Glomerular endothelial cell (primary cell): ENCODE results near the gene BACE2. TPM values are rescaled to one million over a fixed set of nuclear protein-coding genes. Genes with fewer than 3 reads are reported as not detected.
"Not testable (repeated sequence)": the region's sequence is repeated elsewhere in the genome, so short reads cannot be mapped to it uniquely, and the experiment has no call there.

Source experiments
- DNase-seq: peaks from one replicate; pipeline ENCODE4 v3.0.0-alpha.2; 2011; ENCODE audit warnings: low read depth, low spot score; ENCODE audit errors: extremely low read depth
- total RNA-seq: library from RNA; depleted of rRNA; stranded (reverse); fragments of >200 nt; gene quantifications from 2 replicates; pipeline ENCODE4 v1.2.3, GENCODE V29; 2015

The BACE2 gene
- total RNA-seq, 1 donor from 2014 or later, result 408 TPM

DNA sequence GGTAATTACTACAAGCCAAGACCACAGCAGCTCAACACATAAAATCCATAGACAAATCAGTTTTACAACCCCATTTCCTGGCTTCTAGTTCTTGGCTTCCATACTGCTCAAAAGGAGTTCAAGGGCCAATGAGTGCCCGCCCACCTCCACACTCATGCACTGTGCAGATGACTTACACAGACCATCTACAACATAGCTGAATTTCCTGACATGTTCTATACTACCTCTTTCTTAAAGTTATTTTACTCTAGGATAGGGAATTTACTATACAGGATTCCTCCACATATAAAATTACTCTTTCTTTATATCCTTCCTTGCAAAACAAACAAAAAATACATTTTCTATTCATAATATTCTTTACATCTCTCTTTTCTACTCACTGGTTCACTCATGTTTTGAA is 14.6 kb downstream of the BACE2 start:
- no peak for DNase-seq

DNA sequence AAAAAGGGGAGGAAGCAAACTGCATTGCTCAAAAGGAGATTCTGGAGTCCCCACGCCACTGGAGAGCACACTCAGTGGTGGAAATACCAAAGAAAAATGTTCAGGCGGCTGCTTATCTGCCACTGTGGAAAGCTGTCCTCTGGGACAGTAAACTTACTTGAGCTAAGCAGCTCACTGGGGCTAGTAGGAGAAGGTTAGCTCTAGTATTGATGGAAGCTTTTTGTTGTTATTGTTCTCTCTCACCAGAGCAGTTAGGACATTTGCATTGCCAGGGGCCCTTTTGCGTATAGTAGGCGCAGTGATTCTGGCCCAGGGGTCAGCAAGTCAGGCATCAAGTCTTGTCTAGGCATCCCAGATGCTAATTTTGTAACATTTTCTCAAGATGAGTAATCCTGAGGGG is 15.6 kb downstream of the BACE2 start:
- no peak for DNase-seq

DNA sequence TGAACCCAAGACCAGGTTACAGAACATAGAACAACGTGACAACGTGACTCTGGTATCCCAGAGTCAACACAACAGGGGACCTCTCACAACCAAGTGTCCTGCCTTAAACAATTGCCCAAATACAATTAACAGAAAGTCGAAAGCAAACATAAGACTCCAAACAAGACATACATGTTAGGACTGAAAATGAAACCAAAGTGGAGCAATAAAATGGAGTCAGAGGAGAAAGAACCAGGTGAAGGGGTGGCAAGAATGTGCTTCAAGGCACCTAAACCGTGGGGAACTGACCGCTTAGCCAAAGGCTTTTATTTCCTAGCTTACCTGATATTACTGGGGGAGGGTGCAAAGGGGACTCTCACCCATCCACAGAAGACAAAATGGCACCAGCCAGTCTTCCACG is 17.8 kb downstream of the BACE2 start:
- DNase-seq, result no peak

DNA sequence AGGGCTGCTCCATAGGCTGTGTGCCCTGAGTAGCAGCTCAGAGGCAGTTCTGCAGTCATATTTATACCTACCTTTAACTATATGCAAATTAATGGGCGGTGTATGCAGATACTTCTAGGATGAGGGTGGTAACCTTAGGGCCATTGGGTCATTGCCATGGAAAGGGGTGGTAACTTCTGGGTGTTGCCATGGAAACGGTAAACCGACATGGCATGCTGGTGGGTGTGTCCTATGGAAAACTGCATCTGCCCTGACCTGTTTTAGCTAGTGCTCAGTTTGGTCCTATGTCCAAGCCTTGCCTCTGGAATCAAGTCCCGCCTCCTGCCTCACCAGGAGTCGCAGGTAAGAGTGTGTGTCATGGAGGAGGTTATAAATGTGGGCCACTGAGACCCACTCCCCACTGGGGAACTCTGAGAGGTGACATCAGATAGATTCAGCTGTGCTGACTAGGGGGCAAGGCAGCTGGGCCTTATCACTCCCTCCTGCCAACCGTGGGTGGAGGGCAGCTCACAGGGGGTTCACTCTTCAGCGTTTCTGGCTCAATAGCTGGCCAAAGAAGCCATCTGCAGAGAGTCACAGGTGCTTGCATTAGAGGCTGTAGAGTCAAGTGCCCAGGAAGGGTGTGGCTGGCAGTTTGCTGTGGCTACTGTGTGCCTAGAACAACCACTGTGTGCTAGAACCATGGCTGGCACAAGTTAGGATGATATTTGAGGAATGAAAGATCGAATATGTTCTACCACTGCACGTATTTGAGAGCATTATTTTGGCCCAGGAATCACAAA is 19.0 kb downstream of the BACE2 start:
- no peak for DNase-seq

DNA sequence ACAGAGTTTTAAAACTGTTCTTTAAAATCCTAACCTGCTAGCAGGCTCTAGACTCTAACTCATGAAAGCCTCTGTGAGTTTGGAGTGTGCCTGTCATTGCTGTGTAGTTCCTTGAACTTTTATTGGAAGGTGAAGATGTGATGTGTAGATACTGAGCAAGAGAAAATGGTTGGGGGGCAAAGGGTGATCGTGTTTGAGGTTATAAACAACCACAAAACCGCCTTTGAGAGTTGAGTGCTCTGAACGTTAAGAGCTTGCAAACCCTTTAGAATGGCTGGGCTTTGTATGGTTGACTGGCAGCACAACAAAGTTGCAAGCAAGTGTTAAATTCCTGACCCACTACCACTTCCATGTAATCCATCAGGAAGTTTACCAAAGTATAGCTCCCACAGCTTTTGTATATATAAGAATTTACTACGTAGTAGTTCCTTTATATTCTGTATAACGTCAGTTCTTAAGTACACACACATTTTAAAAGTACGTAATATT is 19.6 kb downstream of the BACE2 start:
- DNase-seq, result no peak

DNA sequence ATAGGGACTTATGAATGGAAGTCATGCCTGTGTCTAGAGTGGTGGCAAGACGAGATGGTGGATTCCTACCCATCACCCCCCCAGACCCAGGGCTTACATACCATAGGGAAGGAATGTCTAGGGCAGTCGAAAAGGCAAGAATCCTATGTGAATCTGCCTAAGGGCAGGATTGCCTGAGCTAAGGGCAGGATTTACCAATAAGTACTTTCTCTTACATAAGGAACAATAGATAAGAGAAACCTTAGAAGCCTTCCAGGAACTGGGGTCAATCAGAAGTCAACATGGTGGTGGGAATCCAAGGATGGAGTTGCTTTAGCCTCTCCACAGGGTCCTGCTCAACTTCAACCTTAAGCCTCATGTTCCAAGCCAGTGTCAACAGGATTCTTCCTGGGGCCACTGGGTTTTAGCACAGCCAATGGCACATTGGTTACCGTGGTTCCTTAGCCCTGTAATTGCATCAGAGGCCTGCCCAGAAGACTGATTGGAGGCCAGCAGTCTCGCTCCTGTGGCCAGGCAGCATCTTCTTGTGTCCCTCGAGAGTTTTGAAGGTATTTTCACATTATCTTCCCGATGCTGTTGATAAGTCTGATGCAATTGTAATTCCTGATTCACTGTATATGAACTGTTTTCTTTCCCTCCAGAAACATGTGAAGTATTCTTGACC is 20.7 kb downstream of the BACE2 start:
- no peak for DNase-seq

DNA sequence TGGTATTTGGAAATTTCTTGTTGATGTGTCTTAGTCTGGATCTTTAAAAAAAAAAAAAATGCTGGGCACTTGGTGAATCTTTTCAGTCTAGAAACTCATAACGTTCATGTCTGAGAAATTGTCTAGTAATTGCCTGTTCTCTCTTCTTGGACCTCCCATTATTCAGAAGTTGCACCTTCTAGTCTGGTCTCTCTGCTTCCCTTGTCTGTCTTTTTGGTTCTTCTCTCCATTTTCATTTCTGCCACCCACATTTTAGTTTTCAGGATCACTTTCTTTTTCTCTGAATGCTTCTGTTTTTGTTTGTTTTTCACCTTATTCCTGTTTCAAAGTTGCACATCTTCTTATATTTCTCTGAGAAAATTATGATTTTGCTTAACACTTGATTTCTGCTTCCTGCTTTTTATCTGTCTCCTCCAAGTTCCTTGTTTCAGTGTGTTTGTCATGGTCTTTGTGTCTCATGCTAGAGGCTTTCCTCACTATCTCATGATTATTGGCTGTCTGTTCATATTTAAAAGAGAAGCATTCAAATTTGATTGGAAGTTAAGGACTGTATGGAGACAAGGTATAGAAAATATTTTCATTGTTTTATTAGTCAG is 21.3 kb downstream of the BACE2 start:
- DNase-seq, result no peak

DNA sequence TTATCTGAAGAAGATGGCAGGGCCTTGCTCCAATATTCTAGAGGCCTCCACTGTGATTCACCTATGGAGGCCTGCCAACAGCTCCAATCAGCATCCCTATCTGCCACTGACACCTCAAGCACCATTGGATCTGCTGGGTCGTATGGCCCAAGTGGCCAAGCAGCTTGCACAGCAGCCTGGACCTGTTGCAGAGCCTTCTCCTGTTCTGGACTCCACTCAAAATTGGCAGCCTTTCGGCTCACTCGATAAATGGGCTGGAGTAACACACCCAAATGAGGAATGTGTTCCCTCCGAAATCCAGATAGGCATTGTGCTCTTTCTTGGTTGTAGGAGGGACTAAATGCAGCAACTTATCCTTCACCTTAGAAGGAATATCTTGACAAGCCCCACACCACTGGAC is 24.6 kb downstream of the BACE2 start:
- not testable (repeated sequence) for DNase-seq

DNA sequence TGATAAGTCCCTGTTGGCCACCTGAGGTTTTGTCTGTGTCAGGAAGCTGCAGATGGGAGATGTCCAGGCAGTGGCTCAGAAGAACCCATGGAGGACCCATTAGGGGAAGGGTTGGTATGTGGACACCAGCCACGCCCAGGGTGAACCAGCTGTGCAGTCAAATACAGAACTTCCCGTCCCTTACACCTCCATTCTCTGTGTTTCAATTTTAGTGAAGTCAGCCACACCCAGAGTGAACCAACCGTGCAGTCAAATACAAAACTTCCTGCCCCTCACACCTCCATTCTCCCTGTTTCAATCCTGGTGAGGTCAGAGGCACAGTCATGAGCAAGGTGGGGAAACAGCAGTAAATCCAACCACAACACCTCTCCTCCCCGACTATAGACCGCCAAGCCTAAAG is 27.4 kb downstream of the BACE2 start:
- DNase-seq, result no peak

DNA sequence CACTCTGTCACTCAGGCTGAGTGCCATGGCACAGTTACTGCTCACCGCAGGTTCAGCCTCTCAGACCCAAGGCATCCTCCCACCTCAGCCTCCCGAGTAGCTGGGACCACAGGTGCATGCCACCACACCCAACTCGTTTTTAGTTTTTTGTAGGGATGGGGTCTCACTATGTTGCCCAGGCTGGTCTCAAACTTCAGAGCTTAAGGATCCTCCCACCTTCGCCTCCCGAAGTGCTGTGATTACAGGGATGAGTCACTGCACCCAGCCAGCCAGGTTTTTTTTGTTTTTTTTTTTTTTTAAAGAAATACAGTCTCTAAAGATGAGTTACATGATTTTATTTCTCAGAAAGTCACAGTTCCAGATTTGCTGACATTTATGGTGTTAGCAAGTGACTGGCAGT is 29.0 kb downstream of the BACE2 start:
- DNase-seq, result no peak

DNA sequence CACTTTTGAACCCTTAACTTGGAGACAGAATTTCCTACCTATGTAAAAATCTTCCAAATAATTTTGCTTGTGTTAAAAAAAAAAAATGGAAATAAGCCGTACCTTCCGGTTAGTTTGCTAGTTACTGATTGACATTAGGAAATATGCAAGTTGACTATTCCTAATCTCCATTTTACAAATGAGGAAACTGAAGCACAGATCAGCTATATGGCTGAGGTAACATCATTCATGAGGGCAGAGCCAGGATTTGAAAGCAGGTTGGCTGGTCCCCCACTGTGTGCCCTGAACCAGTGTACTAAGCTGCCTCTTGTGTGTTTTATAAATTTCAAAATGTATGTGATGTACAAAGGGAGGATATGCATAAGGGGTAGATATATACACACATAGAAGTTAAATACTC is 29.6 kb downstream of the BACE2 start:
- no peak for DNase-seq

DNA sequence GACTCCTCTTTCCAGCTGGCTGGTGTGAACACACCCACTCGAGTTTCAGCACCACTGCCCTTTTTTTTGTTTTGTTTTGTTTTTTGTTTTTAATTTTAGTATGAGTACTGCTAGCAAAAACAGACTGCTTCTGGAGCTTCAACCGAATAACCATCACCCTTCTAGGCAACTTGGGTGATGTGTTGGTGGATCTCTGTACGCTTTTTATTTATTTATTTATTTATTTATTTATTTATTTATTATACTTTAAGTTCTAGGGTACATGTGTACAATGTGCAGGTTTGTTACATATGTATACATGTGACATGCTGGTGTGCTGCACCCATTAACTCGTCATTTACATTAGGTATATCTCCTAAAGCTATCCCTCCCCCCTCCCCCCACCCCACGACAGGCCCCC is 30.7 kb downstream of the BACE2 start:
- not testable (repeated sequence) for DNase-seq

DNA sequence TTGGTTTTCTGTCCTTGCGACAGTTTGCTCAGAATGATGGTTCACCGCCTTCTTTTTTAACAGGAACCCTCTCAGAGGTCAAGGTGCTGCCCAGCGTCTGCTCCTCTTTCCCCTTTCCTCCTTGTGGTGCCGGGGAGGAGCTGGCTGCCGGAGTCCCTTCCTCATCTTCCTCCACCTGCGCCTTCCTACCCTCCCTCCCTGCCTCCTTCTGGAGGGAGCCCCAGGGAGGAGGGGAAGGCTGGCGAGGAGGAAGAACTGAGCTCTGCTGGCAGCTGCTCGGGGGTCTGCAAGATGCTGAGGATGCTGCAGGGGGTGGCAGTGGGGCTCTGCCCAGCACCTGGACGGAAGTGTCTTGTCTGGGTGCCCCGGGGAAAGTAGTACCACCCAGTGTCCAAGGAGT is 31.2 kb downstream of the BACE2 start:
- DNase-seq, result no peak

DNA sequence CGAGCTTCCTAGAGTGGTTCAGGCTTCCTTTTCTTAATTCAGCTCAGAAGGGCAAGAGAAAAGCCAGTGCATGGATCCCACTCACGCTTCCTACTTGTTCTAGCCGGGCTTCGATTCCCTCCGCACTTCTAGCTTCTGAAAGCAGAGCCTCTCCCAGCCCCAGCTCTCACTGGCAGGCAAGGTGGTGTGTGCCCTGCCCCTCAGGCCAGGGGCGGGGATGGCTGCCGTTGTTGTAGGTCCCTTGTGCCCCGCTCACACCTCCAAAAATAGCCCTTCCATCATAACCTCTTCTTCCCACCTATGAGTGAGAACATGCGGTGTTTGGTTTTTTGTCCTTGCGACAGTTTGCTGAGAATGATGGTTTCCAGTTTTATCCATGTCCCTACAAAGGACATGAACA is 31.6 kb downstream of the BACE2 start:
- no peak for DNase-seq

DNA sequence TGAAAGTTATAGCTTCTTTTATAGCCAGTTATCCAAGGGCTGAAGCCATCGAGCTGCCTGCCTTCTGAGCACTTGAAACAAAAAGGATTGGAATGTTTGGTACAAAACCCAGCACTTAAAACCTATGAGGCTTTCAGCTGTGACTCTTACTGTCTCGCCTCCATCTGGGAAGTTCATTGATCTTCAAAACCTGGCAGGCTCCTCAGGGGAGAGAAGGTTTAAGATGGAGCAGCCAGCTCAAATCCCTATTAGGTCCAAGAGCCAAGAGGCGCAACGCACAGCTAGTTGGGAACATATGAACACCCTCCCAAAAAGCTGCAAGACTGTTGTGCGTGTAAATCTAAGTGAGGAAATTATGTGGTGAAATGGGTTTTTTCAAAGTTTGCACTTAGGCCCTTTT is 33.4 kb downstream of the BACE2 start:
- no peak for DNase-seq

DNA sequence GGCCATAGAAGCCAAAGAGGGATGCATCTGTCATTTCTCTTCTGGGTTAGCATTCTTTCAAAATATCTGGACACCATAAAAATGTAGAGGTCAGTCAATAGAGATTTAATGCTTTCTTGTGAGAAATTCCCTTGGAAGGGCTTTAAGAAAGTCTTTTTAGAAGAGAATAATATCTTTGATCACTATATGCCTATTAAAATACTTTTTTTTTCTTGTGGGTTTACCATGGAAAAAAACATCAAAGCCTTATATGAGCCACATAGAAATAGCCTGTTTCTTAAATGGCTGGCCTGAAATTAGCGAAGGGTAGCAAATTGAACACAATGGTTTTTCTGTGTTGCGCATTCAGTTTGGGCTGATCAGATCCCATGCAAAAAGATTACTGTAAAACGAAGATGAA is 36.8 kb downstream of the BACE2 start:
- DNase-seq, result no peak

DNA sequence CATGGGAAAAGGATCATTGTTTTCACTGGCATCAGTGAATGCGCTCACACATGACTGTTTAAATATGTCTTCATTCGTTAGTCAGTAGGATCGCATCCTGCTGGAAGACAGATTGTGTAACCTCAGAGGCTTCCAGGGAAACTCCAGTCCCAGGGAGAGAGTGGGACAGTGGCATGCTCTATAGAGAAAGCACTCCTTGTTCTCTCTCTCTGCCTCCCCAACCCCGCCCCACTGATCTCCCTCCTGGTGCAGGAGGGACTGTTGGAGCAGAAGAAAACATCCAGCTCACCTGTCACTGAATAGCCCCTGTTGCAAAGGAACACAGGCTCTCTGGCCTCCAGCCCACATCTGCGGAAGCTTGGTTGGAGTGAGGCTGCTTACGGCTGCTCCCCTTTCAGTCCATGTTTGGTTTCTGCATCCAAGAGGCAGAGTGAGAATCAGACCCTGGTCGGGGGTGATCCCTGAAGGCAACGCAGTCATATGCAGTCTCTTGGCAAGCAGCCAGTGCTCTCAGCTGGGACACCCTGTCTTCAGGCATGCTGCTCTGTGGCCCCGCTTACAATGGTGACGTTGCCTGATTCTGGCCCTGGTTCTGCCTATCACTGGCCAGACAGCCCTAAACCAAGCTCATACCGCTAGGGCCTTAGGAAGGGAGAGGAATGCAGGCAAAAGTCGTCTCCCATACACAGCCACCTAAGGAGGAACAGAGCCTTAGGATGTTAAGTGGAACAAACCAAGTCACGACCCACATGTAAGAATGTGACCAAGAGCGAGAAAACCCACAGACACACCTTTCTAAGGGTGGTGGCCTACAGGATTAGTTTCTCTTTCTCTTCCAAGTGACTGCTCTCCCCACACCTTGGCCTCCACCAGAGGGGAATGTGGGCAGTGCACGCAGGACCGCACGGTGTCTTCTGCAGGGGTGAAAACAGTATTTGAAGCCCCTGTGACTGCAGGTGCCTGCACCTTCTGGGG is 39.7 kb downstream of the BACE2 start:
- no peak for DNase-seq

DNA sequence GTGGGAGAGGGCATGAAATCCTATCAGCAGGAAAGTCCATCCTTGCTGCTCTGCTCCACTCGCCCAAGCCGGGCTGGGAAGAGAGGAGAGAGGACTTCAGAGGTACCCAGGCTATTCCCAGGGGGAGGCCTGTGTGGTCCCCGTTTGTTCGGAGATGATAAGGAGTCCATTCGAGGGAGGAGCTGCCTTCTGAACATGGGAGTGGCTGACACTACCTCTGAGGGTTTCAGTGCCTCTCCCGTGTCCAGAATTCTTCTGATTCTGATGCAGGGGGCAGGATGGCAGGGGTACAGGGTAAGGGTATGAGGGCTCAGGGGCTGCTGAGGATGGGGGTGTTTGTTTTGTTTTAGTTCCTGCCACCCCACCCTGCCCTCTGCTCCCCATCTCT is 40.4 kb downstream of the BACE2 start:
- no peak for DNase-seq

DNA sequence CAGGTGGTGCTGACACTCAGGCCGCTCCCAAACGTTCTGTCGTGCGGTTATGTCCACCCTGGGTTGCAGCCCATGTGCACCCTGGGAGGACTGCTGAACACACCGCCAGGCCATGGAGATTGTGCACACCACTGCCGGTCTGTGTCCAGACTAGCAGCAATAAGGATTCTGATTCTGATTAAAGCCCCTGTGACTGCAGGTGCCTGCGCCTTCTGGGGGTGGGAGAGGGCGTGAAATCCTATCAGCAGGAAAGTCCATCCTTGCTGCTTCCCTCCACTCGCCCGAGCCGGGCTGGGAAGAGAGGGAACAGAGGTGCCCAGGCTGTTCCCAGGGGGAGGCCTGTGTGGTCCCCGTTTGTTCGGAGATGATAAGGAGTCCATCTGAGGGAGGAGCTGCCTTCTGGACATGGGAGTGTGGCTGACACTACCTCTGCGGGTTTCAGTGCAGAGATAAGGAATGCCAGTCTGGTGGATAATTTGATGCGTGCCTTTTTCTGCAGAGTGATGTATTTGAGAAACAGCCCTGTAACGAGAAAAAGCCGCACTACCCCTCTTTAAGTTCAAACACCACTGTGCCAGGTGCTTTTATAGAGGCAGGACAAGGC is 41.2 kb downstream of the BACE2 start:
- DNase-seq, result no peak

DNA sequence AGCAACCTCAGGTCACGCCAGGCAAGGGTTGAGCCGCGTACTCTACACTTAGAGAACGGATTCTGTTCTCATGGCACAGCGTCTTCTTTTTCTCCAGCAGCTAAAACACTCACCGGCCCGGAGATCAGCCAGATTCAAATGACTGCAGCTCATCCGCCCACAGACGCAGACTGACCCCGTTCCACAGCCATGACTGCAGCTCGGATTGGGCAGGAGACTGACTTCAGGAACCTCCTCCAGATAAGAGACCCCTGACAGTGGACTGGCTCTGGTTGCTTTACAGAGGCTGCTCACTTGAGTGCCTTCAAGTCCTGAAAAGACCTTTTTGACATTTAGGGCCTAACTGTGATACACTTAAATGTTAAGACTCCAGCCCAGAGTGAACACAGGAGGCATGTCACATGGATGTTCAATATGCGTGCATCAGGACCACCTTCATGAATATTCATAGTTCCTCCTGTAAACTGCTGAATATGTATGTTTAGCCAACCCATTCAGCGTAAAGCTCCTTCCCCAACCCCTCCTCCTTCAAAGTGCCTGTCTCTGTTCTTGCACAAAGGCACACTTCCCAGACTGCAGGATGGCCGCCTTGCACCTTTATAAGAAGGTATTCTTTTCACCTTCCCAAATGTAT is 42.6 kb downstream of the BACE2 start:
- DNase-seq, result no peak
